GM23248 (cell line): Measurements from ENCODE around the gene DNAAF6.

Experiments used
- EZH2 ChIP-seq: fragments of 200-600 bp; sonication (generic); IDR thresholded peaks from 2 replicates; pipeline ENCODE4 v1.6.1; 2018; ENCODE audit warnings: antibody characterized with exemption, mild to moderate bottlenecking; ENCODE audit not compliant: insufficient read depth, poor library complexity, severe bottlenecking
- EZH2phosphoT487 ChIP-seq: fragments of 200-600 bp; sonication (generic); IDR thresholded peaks from 2 replicates; pipeline ENCODE4 v1.6.1; 2018; ENCODE audit warnings: antibody characterized with exemption, moderate library complexity, mild to moderate bottlenecking, low read depth; ENCODE audit not compliant: insufficient read depth

- TF ChIP-seq EZH2 (no peak), EZH2phosphoT487 (no peak)
Measured at GRCh38 chrX:107227780-107228485, 21.5 kb downstream of the DNAAF6 start.
